T-helper 2 cell (primary cell): ENCODE results near the gene KMT2E.

Experiments
- DNase-seq, 5 experiments: peaks; one replicate each; pipeline versions ENCODE4 v3.0.0 to v3.0.0-alpha.2; 2012 to 2022

The KMT2E gene

DNA sequence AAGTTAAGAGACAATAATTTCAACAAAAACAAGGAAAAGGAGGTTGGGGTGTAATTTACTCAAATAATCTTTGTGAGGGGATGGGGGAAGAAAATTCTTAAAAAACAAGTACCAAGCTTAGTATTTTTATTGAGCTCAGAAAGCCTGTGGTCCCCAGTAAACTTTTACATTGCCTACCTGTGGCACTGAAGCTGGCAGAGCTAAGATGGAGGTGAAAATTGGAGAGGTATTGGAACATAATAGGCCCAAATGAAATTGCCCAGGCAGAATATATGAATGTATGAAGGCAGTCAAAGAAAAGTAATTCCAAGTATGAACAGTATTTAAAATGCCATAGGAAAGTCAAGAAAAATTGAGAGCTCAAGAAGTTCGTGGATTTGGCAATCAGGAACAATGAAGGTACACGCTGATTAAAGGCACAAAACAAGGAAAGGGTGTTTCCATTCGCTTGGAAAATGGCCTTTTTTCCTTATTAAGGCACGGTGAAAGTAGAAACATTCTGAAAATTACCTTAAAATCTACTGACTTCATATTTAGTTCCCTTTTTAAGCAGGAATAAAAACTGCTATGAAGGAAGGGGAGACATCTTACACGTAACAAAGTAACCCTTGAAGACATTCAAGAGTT is 3.4 kb upstream of the KMT2E start:
- DNase-seq: peak in 1 of 5 experiments; percentile 60

DNA sequence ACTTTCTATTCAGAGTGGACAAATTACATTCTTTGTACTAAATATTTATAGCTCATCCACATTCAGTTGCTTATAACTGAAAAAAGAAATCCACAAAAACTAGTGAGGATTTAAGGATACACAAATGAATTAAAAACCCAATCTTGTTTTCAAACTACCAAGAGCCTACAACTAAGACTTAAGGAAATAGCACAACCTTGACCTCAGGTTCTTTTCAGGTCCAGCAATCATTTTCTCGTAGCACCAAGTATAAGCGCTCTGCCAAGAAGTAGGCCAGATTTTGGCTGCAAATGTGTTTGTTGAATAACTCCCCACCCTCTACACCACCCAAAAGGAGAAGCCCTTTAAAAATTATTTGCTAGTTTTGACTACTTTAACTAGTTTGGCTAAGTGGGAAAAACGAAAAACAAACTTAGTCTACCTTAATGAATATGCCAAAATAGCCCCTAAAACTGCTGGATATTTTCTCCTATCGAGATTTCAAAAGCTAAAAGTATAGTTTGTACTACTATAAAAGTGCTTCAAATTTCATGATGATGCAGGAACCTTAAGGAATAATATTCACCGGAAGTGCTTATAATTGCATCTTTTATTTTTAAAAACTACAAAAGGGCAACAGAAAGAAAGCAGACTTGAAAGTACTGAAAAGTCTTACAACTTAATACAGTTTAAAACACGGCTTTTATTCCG is 2.7 kb upstream of the KMT2E start:
- peak in 1 of 5 experiments; percentile 51 for DNase-seq

DNA sequence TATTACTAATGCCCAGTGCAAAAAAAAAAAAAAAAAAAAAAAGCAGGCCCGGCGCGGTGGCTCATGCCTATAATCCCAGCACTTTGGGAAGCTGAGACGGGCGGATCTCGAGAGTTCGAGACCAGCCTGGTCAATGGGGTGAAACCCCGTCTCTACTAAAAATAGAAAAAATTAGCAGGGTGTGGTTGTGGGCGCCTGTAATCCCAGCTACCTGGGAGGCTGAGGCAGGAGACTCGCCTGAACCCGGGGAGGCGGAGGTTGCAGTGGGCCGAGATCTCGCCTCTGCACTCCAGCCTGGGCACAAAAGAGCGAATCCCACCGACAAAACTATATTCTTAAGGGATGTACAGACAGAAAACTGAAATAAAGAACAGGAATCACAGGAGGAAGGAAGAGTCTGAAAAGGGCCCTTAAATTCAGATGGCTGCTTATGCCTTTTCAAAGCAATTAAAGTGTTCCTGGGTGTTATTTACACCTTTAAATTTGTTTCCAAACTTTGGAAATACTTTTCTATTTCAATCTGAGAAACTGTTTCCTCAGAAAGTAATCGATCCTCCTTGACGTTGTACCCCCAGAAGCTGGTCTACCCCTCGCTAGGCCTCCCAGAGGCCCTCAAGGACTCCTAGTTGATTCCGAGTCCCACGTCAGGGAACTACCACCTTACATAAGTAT is 2.0 kb upstream of the KMT2E start:
- DNase-seq: peak in 1 of 5 experiments; percentile 43

DNA sequence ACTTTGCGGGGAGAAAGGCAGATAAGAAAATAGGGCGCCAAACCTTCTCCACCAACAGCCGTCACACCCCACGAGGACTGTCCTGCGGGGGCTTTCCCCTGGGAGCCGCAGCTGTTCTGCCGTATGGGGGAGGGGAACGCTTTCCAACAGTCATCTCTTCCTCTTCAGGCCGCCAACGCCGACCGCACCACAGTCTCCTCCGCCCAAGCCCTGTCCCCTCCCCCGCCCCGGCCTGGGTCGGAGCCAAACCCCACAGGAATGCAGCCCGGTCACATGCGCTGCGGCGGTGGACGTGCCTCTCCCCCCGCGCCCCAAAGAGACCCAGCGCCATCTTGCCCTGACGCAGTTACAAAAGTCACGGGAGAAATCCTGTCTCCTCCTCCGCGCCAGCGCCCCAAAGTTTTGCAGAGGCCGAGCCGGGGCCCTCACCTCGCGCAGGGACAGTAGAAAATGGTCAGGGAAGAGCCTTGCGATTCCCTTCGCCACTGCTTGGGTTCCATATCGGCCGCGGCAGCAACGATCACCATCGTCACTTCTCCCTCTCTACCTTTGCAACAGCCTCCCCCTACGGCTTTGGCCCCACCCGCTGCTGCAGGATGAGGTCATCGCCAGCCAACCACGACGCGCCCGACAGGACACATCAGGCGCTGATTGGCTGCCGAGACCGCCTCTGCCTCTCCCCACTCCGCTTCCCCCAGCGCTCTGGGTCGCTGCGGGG is 1.3 kb upstream of the KMT2E start:
- peak; percentile 99 to 100 (median 100) for DNase-seq

DNA sequence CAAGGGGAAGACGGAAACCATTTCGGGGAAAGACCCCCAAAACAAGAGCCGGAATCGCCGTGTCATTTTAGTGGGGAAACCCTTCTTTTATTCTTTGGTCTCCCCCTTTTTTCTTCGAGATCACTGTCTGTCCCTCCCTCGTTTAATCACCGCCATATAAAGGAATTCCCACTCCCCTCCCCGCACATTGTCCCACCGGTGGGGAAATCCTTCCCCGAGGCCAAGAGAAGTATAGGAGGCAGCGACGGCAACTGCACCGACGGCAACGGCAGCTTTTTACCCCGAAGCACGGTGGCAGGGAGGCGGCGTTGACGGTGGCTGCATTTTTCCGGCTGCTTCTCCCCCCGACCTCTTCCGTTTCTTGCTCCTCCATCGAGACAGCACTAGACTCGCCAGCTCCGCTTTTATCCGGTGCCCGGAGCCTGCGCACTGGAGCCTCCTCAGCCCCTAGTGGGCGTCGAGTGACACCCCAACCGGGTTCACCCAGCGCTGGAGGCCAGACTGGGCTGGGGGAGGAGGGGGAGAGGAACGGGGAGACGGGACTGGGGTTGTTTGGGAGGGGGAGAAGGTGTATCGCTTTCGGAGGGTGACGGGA is 687 bp upstream of the KMT2E start:
- peak; percentile 78 to 96 (median 92) for DNase-seq

DNA sequence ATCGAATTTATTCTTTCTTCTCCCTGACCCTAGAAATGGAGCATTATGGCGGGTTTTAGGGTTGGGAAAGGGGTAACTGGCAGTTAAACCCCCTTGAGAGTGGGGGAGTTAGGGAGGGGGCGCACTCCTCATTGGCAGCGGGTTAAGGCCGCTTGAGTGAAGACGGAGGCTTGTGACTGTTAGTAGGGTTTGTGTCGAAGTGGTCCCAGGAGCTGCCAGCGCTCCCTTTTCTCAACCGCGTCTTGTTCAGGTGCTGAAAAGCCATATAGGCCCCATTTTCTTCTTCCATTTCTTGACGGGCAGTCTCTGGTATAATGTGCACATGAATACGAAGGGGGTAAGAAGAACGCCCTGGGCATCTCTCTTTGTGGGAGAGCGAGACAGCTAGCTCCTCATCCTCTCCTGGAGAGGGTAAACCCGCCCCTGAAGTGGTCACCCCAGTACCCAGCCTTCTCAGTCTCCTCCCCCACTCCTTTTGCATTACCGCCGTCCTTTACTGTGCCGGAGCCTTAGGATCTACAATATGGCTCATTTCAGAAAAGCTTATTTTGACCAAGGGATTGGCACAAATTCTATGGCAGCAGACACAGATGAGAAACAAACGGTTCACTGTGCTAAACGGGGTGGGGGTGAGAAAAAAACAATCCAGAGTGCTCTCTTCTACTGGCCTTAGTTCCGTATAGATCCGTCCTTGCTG is 836 bp downstream of the KMT2E start:
- peak in 4 of 5 experiments; percentile 18 to 88 (median 46) for DNase-seq

DNA sequence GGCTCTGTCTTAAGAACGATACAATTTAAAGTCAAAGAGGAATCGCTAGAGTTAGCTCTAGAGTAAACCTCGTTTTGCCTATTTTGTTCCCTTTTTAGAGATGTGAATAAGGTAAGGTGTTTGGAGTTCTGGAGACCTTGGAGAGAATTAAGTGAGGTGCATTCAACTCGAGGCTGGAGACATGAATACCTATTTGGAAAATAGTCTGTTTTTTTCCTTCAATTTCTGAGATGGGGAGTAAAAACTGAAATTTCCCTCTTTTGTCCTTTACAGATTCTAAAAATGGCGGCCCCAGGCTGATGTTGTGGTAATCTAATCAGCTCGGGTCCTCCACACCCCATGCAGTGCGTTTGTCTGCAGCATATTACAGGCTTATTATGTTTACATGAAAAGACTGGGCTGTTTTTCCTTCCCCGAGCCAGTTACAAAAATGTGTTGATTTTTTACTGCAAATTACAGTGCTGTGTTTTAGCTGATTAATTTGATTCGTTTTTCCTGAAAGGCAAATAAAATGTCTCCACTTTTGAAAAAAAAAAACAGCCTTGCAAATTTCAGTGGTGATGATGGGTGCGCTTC is 1.5 kb downstream of the KMT2E start:
- peak in 1 of 5 experiments; percentile 76 for DNase-seq

DNA sequence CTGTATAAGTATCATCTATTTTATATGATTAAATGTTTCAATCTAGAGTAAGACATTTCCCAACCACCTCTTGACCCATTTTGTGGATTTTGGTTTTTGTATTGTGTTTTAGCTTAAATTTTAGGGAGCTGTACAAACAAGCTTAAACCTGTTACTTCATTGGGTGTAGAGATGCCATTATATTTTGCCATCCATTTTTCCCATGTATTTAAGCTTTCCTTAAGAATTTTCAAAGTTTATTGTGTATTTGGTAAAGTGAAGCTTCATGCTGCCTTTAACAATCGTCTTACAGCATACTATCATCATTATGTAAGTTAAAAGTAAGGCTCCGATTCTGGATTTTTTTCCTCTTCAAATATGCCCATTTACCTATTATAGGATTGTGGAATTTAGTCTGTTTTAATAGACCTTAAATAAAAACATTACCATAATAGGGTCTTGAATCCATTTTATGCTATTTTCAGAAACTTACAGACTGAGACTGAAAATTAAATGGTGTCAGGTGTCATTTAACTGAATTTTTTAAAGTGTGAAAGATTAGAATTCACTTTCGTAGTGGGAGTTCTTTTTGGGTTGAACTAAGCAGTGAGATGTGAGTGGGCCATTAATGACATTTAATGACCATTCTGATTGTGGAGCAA is 2.2 kb downstream of the KMT2E start:
- no peak for DNase-seq

DNA sequence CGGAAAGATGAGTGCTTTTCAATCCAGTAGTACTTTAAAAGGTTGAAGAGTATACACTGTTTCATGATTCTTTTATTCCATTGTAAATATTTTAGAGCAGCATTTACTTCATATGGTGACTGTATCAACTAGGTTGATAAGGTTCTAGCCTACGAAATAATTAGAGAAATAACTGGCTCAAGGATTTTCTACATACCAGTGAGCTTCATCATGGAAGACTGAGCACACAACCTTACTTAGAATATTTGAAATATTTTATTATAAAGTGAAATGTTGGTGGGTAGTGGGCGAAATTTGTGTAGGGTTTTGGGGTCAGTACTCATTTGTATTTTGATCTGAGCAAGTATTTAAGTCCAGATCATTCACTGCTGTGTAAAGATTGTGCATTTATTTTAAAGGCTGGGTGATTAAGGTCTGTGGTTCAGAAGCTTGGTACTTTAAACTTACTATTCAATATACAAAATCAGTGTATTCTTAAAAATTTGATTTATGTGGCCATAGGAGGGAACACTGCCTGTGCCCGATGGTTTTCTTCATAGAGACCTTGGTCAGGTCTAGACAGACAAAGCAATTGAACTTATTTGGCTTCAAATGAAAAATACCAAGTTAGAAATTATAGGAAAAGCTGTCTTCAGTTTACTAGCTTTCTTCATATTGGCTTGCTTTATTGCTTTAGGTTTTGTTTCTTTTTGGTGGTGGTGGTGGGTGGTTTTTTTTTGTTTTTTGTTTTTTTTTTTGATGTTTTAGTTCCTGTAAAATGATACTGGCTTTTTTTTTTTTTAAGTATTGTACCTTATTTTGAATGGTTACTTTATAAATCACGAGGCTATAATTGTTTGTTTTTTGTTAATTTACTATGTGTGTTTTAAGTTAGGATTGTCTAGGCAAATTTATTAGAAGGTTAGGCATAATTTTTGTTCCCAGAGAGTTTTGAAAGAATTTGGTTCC is 3.0 kb downstream of the KMT2E start:
- DNase-seq: no peak

DNA sequence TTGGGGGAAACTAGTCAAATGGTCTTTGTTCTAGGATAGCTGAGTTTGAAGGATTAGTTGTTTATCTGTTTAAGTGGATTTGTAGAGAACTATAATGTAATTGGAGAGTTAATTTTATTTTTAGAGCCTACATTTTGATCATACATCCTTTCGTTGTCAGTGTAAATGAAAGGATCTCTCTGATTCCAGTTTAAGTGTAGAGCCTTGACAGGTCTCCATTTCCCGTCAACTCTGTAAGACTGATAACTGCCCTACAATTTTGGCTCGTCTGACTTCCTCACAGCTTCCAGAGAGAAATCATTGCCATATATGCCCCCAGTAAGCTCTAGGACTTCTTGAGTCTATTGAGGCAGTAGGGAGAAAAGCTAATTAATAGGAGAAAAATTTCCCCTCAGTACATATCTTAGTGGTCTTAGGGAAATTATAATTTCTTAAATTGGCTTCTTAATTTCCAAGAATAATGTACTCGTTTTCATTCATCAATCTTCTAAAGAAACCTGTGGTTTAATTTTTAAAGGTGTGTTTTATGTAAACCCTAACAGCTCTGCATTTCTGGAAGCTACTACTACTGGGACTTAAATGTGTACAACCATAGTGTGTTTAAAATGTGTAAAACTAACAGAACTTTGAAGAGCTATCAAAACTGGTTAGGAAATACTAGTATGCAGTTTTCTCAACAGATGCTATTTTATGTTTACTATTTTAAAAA is 3.8 kb downstream of the KMT2E start:
- DNase-seq: peak in 1 of 5 experiments; percentile 55

DNA sequence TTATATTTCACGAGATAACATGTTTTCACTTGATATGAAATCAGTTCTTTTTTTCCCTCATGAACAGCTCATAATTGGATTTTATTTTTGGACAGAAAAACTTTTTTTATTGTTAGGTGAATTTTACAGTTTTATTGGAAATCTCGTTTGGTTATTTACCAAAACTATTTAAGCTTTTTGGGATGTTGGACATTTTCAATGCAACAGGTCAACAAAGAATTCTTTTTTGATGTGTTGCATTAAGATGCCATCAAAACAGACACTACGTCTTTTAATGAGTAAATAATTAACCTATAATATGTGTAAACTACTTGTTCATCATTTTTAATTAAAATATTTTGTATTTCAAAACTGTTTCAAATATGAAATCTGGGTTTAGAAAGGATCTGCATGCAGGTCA is 5.3 kb downstream of the KMT2E start:
- DNase-seq: no peak

DNA sequence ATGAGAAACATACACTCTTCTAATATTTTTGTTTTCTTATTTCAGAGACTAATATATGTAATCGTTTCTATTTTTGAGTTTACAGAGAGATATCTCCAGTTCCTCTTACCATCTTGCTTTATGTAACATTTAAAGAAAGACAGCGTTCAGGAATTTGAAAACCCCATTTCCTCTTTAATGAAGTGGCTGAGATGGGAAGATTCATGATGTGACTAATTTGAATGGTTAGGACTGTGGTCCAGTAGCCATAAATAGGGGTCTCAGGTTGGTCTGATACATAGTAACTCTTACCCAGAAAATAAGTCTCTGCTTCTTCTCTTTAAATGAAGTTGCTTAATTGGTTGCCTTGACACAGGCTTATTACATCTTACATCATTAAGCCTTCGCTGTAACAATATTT is 6.9 kb downstream of the KMT2E start:
- DNase-seq: no peak

DNA sequence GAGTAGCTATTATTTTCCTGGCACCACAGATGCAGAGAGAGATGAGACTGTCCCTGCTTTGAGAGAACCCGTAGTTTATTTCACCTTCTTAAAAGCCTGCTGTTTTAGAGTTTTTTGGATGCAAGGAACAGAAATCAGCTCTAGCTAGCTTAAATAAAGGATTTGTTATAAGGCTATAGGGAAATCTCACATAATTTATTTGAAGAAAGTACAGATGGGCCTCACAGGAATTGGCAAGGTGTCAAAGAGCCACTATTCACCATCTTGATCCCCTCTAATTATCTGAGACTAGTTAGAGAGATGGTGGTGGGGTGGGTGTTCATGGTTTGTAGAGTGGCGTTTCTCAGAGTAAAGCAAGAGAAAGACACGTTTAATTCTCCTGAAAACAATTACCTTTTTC is 7.3 kb downstream of the KMT2E start:
- DNase-seq: no peak

DNA sequence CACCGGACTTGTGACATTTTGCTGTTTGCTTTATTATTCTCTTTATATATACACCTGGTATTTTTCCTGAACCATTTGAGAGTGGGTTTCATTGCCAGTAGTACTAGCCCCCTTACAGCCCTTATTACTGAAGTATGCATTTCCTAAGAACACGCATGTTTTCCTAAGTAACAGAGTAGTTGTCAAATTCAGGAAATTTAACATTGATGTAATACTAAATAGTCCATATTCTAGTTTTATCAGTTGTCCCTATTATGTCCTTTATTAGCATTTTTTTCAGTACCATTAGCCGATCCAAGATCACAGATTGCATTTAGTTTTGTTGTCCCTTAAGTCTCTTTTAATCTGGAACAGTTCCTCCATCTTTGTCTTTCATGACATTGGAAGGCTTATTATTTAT is 8.0 kb downstream of the KMT2E start:
- no peak for DNase-seq

DNA sequence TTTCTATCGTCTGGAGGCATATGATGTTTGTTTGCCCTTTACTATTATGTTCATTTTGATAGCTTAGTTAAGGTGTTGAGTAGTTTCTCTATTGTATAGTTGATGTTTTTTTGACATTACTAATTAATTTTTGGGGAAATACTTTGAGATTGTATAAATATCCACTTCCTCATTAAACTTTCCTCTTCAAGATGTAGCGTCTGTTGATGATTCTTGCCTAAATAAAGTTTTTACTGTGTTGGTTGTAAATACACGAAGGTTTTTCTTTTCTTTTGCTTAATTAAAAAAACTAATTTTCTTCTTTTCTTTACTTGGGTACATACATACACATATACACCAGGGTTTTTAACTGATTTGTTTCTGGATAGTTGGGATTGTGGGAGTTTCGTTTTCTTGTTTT is 8.5 kb downstream of the KMT2E start:
- no peak for DNase-seq

DNA sequence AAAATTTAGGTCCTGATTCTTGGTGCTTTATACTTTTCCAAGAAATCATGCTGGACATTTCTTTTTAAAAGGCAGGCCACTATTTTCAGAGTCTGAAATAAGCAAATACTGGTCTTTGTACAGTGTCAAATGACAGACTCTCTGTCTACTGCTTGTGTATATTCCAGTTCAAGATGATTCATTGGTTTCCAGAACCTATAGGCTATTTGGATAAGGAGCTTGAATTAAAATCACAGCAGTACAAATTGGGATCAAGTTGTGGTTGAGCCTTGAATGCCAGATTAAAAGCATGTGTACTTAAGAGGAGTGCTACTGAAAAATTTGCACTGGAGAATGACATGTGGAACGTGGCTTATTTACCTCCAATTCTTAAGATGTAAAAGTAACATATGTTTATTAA is 10.7 kb downstream of the KMT2E start:
- no peak for DNase-seq

DNA sequence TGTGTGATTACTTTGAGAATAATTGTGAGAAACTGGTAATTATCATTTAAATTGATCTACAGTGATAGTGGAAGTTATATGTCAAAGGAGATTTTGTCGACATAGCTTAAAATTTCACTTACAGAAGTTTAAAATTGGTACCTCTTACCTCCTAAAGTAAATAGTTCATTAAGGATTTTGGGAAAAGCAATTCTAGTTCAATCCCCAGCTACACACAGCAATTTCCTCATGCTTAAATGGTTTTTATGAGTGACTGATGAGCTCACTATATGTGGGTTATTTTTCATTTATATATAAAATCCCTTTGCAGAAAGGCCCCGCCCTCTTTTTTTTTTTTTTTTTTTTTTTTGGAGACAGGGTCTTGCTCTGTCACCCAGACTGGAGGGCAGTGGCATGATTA is 12.7 kb downstream of the KMT2E start:
- no peak for DNase-seq

DNA sequence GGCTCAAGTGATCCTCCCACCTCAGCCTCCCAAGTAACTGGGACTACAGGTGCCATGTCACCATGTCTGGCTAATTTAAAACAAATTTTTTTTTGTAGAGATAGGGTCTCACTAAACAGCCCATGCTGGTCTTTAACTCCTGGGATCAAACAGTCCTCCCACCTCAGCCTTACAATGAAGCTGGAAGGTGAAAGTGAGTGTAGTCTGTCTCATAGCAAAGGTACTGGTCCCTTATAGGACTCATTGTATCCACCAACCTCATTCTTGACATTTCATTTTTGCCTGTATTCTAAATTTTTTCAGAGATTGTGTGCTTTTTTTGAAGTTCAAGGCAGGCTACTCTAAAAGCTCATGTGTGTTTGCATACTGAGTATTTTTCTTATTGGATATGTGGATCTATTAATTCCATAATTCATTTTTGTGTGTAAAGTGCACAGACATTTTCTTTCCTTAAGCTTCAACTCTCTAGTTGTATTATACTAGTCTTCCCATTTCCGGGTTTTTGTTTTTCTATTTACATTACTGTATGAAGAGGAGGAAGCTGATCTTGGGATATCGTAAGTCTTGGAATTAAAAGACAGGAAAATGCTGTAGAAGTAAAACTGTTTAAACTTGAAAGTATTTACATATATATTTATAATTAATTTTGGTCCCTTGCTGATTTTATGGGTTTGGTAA is 13.3 kb downstream of the KMT2E start:
- no peak for DNase-seq

DNA sequence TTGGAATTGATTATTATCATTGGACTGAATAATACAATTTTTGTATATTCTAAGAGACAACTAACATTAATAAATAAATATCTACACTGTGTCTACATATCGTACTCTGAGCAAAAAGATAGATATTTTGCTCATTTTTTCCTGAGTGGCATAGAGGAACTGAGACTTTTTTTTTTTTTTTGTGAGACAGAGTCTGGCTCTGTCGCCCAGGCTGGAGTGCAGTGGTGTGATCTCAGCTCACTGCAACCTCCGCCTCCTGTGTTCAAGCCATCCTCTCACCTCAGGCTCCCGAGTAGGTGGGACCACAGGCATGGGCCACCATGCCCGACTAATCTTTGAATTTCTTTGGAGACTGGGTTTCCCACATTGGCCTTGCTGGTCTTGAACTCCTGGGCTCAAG is 14.0 kb downstream of the KMT2E start:
- DNase-seq: no peak
